Measurements from ENCODE around the gene PKP4.

DNA sequence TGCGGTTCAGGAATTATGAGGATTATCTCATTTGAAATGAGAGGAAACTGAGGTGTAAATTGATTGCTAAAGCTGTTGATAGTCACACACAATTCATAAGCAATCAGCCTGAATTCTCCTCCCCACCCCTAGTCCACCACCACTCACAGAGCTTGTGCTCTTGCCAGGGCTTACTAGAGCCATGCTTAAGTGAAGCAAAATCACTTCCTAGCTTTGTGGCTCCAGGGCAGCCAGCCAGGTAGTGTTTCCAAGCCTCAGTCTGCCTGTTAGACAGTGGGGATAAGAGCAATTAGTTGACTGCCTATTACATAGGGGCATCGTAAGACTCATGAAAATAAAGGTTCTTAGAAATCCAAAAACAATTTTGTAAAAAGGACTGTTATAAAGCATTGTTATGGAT is 87.2 kb downstream of the PKP4 start:
- TF ChIP-seq POLR2AphosphoS5 (IDR thresholded peaks at IDR 0.05): no peak
- TF ChIP-seq, protein P1, sequence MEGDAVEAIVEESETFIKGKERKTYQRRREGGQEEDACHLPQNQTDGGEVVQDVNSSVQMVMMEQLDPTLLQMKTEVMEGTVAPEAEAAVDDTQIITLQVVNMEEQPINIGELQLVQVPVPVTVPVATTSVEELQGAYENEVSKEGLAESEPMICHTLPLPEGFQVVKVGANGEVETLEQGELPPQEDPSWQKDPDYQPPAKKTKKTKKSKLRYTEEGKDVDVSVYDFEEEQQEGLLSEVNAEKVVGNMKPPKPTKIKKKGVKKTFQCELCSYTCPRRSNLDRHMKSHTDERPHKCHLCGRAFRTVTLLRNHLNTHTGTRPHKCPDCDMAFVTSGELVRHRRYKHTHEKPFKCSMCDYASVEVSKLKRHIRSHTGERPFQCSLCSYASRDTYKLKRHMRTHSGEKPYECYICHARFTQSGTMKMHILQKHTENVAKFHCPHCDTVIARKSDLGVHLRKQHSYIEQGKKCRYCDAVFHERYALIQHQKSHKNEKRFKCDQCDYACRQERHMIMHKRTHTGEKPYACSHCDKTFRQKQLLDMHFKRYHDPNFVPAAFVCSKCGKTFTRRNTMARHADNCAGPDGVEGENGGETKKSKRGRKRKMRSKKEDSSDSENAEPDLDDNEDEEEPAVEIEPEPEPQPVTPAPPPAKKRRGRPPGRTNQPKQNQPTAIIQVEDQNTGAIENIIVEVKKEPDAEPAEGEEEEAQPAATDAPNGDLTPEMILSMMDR (IDR thresholded peaks at IDR 0.05): no peak
